GM21515 (cell line): Measurements from ENCODE around the gene LEMD2.

Experiments
- ATAC-seq: cut with Tn5 transposase; IDR thresholded peaks from one replicate; pipeline ENCODE4 v1.9.1; 2021; ENCODE audit not compliant: unreplicated experiment

The LEMD2 gene

DNA sequence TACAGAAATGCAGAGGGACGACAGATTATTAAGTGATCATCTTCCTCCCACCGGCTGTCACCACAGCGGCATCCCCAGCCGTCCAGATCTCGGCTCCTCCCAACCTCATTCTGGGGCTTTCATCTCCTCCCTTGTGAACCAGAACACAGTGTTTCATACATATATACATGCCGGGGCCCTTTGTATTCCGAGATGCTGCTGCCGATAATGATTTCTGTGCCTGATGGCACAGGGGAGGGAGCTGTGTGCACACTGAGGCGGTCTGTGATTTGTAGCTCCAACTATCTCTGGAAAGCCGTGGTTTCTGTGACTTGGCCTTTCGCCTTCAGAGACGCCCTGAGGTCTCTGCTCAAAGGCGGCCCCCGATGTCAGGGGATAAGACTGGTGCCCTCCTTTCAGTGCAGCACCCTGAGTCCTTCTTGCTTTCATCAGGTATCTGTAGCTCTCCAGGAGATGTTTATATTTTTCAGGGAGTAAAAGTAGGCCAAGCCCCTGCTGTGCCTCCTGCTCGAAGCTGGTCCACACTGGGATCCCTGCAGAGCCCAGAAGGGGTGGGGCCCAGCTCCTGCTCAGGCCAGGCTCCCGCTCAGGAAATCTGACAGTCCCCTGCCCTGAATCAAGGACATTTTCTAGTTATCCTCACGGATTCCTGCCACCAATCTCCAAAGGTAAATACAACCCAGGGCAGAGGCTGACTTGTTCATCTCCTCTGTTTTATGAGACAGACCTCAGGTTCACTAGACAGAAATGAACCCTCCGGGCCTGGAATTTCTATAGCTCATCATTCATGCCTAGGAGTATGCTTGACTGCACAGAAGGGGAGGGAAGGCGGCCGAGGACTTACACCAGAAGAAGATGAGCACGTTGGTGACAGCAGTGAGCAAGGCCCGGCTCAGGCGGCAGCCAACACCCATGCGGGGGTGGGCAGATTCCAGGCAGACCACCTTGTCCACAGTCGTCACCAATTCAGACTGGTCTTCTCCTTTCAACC is 11.2 kb downstream of the LEMD2 start:
- ATAC-seq: no peak

DNA sequence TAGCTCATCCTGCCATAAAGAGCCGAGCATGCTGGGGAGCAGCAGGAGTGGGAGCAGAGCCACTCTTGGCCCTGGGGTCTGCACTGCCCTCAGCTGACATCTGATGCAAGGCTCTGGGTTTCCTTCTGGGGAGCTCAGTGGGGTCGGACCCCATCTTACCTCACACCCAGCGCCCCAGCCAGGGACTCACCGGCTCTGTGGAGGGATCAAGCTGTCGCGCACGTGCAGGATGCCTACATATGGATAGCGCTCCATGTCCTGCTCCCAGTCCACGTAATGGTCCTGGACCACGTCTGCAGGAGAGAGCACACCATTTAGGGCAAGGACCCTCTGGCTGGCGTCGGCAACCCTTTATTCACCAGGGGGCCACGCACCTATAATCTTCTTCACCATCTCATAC is 12.2 kb downstream of the LEMD2 start:
- no peak for ATAC-seq

DNA sequence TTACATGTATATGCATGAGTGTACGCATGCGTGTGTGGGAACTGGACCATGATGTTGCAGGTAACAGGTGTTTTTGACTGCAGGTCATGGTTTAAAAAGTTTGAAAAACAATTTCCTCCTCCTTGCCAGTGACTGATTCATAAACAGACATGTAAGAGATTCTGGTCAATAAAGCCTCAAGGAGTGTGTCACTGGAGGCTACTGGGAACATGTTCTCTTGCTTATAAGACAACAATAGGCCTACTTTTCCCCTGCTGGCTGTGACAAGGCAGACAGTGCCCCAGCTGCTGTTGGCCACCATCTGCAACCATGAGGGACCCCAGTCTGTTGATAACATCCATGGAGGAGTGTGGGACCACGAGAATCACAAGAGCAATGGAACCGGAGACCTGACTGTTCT is 12.7 kb downstream of the LEMD2 start:
- no peak for ATAC-seq

DNA sequence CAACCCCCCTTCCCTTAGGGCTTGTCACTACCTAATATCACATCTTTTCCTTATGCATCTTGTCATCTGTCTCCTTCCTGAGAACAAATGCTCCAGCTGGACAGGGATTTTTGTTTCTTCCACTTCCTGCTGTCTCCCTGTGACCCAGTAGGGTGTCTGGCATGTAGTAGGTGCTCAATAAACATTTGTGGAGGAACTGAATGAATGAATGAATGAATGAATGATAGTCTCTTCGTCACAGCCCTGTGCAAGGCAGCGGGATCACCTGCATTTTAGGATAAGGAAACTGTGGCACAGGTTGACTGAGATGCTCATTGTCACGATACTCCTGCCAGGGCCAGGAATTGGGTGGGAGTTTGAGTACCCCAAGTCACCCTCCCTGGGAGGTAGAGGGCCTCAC is 14.2 kb downstream of the LEMD2 start:
- ATAC-seq: no peak

DNA sequence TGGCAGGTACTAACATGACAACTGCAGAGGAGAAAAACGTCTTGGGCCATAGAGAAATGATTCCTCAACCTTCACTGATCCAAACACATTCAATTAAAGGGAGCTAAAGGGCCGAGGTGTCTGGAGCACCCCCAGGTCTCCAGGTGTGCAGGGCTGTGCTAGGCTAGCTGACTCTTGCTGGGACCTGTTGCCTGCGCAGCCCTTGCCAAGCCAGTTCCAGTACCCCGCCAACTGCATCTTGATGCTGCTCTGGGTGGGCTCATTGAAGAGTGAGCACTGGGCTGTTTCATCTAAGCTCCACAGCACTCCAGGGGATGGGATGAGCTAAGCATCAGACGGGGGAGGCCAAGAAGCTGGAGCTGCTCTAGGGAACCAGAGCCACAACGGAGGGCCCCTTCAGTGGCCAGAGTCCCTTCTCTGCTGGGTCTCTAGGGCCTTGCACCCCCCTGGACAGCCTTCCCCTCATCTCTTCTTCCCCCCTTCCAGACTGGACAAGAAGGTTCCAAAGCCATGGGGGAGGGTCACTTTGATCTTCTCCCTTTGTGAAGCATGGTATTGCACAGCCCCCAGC is 15.9 kb downstream of the LEMD2 start:
- ATAC-seq: no peak

DNA sequence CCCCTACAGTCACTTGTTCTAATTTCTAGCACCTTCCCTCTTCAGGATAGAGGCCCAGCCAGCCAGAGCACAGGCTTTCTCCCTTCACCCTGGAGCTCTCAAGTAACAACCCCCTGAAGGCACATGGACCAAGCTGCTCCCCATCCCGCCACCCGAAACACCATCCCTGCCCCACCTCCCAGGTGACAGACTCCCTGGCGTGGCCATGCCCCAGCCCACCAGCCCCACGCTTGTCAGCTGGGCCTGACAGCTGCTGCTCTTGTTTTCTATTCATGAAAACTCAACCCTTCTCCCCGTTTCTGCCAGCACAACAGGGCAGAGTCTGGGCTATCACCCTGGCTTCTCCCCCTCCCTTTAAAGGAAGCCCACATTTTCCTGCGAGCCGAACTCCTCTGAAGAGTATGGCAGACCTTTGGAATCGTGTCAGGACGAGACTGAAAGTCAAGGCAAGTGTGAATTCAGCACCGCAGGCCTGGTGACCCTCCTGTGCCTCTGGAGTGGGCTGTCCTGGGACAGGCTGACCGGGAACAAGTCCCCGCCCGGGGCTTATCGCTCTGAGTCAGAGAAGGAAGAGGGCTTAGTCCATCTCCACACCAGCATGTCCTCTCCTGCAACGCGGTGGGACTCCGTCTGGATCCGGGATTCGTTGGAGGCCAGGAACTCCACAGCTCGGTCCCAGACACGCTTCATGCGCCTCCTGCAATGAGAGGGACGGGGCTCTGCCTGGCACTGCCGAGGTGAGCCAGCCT is 16.7 kb downstream of the LEMD2 start:
- no peak for ATAC-seq

DNA sequence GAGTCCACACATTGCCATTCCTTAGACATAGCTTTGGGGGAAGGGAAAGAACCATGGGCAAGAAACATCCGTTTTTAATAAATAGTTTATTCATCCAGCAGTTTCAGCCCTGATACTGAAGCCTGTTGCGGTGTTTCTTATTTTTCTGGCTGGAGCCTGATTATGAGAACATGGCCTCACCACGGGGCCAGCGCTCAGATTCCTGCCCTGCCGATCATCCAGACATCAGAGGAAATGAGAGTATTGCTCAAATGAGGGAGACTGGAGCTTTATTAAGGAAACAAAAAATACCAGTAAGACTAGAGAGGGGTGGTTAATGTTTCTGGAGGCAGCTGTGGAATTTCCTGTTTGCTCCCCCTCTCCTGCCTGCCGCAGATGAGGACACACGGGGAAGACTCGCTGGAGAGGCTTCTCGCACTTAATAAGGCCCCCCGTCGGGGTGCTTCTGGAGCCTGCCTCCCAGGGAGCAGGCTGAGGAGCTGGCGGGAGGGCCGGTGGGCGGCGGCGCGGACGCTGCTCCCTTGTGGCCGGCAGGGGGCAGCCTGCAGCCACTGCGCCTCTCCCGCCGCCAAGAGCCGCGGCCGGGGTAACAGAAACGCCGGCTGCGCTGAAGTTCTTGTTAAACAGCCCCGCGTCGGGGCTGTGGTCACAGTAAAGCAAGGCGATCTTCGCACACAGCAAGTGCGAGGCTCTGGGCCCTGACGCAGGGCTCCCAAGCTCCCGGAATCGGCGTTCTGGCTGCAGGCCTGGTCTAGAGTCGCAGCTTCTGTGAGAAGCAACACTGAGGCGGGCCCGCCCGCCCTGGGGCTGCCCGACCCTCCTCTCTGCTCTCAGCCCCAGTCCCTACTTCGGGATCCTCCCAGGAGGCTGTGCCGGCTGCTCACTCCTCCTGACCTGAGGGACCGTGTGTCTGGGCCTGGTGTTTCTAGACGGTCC is 17.5 kb downstream of the LEMD2 start:
- ATAC-seq: no peak

DNA sequence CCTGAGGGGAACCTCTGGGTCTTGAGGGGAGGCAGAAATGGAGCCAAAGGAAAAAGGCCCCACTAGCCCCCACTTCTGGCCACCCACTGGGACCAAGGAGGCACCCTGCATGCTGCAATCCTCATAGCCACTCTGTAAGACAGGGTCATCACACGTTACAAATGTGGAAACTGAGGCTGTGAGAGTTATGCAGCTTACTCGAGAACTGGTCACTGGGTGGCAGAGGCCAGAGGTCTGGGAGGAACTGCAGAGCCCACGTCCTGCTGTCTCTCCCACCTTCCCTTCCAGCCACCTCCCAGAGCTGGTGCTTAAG is 18.1 kb downstream of the LEMD2 start:
- ATAC-seq: no peak

DNA sequence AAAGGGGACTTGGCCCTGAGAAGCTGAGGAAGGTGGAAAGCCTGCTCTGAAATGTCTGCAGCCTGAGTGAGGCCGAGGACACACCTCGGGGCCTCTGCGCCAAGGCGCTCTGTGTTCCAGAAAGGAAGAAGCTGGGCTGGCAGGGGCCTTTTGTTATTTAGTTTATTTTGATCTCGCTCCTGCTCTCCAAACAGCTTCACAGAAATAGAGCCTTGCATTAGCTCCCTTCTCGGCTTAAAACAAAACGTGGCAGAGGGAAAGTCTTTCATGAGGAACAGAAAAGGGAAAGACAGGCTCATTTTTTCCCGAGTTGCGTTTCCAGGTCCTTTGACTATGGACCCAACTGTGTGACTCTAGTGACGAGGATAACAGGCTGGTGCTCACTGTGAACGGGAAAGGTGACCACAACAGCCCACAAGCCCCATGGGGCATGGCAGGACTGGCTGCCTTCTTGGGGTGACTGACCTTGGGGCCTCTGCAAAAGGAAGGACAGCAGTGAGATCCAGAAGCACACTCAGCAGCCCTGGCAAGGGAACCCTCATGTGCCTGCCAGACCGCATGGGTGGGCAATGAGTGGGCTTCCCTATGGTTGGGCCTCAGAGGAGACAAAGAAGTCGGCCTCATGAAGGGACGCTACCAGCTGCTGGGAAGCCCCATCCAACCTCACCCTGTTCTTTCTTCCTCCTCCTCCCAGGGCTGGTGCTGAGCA is 18.7 kb downstream of the LEMD2 start:
- ATAC-seq: no peak

DNA sequence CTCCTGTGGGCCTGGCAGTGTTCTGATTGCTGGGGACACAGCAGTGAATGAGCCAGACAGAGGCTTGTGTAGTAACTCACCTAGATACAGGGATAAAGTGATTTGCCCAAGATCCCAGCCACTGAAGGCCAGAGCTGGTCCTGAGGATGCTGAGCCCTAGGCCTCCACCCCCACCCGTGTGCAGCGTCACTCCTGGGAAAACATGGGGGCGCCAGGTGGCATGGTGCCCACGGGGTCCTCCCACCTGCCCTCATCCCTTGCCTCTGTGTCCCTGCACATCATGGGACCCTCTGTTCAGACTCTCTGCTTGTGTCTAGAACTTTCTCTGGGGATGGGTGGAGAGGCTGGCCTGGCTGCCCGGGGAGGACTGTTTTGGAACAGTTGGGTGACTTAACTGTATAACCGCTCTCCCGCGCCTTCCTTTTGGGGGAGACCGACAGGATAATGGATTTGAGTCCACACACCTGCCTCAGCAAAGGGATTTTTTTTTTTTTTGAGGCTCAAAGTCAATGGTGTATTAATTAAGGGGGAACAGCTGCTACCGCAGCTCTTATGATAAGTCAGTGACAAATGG is 19.6 kb downstream of the LEMD2 start:
- no peak for ATAC-seq

DNA sequence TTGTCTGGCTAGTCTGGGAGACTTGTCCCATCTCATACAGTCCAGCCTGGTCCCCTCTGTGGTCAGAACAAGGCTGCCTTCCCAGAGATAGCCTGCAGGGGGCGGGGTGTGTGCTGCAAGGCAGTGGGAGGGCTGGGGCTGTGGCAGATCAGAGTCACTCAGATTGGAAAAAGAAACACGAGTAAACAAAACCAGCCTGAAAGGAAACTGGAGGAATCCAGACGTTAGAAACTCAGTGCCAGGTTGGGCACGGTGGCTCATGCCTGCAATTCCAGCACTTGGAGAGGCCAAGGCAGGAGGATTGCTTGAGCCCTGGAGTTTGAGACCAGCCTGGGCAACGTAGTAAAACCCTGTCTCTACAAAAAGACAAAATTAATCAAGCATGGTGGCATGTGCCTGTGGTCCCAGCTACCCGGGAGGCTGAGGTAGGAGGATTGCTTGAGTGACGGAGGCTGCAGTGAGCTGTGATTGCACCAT is 20.2 kb downstream of the LEMD2 start:
- ATAC-seq: no peak

DNA sequence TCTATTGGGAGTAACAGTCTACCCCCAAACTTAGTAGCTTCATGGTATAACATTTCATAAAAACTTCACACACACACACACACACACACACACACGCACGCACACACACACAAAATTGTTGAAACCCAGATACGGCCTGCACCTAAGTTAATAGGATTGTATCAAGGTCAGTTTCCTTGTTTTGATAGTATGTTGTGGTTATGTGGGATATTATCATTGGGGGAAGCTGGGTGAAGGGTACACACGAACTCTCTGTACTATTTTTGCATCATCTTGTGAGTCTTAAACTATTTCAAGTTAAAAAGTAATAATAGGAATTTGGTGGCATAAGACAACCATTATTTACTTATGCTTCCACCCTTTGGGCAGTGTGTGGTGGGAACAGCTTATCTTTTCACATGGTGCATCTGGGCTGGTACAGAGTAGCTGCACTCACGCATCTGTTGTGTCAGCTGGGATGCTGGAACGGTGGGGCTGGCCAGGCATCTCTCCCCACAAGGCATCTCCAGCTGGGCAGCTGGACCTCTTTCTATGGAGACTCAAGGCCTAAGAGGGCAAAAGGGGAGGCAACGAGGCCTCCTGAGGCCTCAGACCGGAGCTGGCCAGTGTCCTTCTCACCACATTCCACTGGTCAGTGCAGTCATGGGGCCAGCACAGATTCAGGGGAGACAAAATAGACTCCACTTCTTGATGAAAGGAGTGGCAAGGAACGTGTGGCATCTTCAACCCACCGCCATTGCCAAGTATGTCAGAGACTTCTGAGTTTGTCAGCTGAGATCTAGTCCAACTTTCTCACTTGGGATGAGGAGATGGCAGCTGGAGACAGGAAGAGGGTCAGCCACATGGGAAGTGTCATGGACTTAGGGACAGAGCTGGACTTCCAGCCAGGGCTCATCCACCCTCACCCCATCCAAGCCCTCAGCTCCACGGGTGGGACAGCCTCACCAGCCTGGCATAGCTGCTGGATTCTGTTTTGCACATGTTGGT is 21.7 kb downstream of the LEMD2 start:
- no peak for ATAC-seq

DNA sequence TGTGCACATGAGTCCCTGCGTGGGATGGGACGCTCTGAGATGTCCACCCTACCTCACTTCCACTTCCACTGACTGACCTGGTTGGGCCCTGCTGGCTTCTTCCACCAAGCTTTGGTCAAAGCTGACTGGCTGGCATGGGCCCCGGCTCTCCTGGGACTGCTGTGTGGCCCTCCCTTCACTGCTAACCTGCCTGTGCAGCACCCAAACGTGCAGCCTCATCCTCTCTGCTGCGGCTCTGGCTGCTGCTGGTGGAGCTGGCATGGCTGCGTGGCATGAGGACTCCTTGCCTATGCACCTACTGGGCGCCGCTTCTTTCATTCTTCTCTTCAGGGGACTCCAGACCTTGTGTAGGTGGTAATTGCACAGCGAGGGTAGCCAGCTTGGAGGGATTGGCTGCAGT is 23.6 kb downstream of the LEMD2 start:
- ATAC-seq: no peak

DNA sequence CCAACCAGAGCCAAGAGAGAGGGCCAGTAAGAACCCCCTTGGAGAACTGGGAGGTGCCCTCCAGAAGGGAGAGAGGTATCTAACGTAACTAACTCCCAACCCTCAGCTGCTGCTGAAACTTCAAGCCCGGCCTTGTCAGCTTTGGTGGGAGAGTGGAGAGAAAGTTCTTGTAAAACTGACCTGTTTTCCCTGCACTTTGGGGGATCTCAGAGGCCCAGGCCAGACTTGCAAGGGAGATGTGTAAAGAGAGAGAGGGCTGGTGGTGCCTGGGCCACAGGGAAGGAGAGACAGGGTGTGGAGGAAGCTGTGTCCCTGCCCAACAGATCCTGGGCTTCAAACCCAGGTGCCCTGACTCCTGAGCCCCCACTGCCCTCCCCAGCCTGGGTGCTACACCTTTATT is 24.9 kb downstream of the LEMD2 start:
- no peak for ATAC-seq

DNA sequence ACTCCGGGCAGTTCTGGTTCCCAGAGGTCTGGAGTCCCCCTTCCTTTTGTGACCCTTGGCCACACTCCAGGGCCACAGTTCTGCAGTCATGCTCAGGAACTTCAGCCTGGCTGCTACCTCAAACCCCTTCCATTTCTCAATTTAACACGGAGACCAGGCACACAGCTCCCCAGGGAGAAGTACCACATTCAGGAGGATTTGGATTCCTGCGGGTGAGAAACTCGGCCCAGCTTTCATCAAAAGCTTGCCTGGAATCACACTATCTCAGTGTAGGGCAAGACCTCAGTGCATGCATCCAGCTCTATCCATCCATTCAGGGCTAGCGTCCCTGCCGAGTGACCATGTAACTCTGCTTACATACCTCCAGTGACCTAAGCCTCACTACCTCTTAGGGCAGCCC is 25.4 kb downstream of the LEMD2 start:
- ATAC-seq: no peak

DNA sequence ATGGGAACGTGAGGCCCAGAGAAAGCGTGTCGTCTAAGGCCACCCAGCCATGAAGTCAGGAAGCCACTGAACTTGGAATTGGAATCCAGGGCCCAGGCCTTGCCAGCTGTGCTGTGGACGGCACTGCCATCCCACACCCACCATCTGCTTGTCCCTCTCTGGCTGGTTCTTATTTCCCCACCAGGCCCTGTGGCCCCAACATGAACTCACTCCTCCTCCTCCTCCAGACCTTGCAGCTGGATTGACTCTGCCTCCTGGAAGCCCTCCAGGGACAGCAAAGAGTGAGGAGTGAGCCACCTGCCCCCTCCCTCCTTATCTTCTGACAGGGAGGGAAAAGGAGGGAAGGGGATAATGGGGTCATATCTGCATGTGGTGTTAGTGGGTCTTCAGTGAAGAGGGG is 26.2 kb downstream of the LEMD2 start:
- no peak for ATAC-seq

DNA sequence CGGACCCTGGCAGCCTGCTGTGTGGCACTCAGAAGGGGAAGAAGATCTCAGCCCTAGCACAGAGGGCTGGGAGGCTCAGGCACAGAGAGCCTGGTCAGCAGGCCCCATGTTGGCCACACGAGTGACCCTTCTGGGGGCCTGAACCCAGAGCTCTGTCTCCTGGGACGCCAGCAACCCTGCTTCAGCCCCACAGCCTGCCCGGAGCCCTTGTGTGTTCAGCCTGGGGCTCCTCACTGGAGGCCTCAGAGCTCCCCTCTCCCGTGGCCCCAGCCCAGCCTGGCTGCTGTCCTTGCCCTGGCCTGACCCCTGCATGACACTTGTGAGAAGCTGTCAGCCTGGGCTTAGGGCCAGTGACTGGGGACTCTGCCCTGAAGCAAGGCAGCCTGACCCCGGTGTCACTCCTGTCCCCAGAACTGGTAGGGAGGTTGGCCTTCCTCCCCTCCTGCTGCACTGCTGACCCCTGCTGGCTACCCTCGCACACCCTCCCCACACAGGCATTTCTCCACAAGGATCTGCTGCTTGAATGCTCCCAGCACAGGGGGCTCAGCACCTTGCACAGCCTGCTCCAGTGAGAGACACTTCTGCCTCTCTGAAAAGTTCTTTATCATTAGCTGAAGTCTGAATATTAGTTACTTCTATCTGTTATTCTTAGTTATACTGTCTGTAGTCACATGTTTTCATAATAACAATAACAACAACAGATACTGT is 26.9 kb downstream of the LEMD2 start:
- ATAC-seq: no peak

DNA sequence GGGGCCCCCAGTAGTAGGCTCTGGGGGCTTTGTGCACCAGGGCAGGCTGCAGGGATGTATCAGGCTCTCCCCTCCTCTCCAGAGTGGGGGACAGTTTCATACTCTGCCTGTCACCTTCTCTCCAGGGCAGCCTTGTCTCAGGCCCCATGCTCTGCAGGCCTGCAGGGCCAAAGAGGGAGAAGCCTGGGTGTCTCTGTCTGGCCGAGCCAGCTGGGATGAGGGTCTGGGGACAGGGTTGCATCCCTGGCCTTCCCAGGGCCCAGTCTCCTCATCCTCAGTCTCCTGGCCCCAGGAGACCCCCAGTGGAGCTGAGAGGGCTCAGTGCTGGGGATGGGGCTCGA is 27.4 kb downstream of the LEMD2 start:
- no peak for ATAC-seq
